ENCODE data around the gene HS6ST2. TPM values are rescaled to one million over a fixed set of nuclear protein-coding genes. Genes with fewer than 3 reads are reported as not detected.

Gene HS6ST2
- total and polyA plus RNA-seq, 7 experiments from 2014 or later = 0.15 TPM; not detected in 6

GRCh38 chrX:132809581-132809980, 148.8 kb downstream of the HS6ST2 start:
- no peak overlapping the region for H3K4me3 ChIP-seq (ENCODE audit: low read length)
- peaks cover 0 to 1% (median 0%) of the 10 kb centered on the region in 11 donors for H3K9me3 Mint-ChIP-seq

GRCh38 chrX:132807411-132808030, 150.9 kb downstream of the HS6ST2 start:
- no peak overlapping the region for H3K27ac Mint-ChIP-seq
- CTCF ChIA-PET = no interaction called here
- no peak for ATAC-seq

More at GRCh38 chrX:132809581-132809980, 148.8 kb downstream of the HS6ST2 start:
- no peak overlapping the region for H3K4me3 Mint-ChIP-seq
- no peaks in the 10 kb centered on the region for H3K4me1 ChIP-seq (ENCODE audit: control insufficient read depth in 2 of 2, insufficient read depth in 2 of 2, low read length in 2 of 2)
- no peak overlapping the region for H3K27ac Mint-ChIP-seq
- no peaks in the 10 kb centered on the region for H3K36me3 ChIP-seq (ENCODE audit: control insufficient read depth in 2 of 3, insufficient read depth in 3 of 3, low read length in 3 of 3)
- H3K27me3 Mint-ChIP-seq = peaks cover 0 to 4% (median 0%) of the 10 kb centered on the region in 5 donors
- no peaks in the 10 kb centered on the region for H3K4me1 Mint-ChIP-seq
- no peaks in the 10 kb centered on the region for H3K9me3 ChIP-seq (ENCODE audit: control insufficient read depth in 2 of 3, low read length in 3 of 3)
- intact Hi-C loops (cut with micrococcal nuclease) = no loop called here
- H3K27me3 ChIP-seq (ENCODE audit: control insufficient read depth in 2 of 2, insufficient read depth in 2 of 2, low read length in 2 of 2) = no peaks in the 10 kb centered on the region
- DNase-seq = no peak
- H3K27ac ChIP-seq (ENCODE audit: low read depth, low read length) = no peak overlapping the region
- CTCF ChIA-PET = no interaction called here
- no peaks in the 10 kb centered on the region for H3K36me3 Mint-ChIP-seq
- POLR2A ChIA-PET = no interaction called here
- no peak for ATAC-seq

DNA sequence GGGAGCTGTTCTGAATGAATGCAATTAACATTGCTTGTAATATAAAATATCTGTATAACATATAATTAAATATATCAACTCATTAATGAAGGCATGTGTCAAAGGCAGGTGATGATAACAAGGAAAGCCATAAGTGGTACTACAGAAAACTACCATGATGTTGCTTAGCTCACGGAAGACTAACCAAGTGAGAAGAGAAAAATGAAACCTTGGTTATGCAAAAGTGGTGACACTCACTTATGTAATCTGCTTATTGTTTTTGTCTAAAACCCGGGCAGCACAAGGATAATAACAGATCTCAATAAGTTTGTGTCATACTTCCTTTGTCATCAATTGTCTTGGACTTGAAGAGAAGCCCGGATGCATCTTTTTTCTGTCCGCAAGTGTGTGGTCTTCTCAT, 156.4 kb downstream of the HS6ST2 start:
- no peak overlapping the region for H3K27ac Mint-ChIP-seq
- H3K27me3 Mint-ChIP-seq = peaks cover 0 to 3% (median 0%) of the 10 kb centered on the region in 5 donors
- no peaks in the 10 kb centered on the region for H3K9me3 Mint-ChIP-seq
- H3K27ac ChIP-seq (ENCODE audit: low read depth, low read length) = no peak overlapping the region
- no peak overlapping the region for H3K4me3 Mint-ChIP-seq
- intact Hi-C loops (cut with micrococcal nuclease) = no loop called here
- DNase-seq = no peak
- no peaks in the 10 kb centered on the region for H3K4me1 ChIP-seq (ENCODE audit: control insufficient read depth in 2 of 2, insufficient read depth in 2 of 2, low read length in 2 of 2)
- H3K9me3 ChIP-seq (ENCODE audit: control insufficient read depth in 2 of 3, low read length in 3 of 3) = no peaks in the 10 kb centered on the region
- H3K36me3 ChIP-seq (ENCODE audit: control insufficient read depth in 2 of 3, insufficient read depth in 3 of 3, low read length in 3 of 3) = no peaks in the 10 kb centered on the region
- ChIA-PET POLR2A (interaction anchor here (0.6 kb wide), 1 partner anchor 88 kb away, joined by 3 read pairs; no protein-coding TSS in a partner anchor), CTCF (no interaction called here)
- no peaks in the 10 kb centered on the region for H3K36me3 Mint-ChIP-seq
- no peak for ATAC-seq
- no peaks in the 10 kb centered on the region for H3K4me1 Mint-ChIP-seq
- H3K4me3 ChIP-seq (ENCODE audit: low read length) = no peak overlapping the region
- H3K27me3 ChIP-seq (ENCODE audit: control insufficient read depth in 2 of 2, insufficient read depth in 2 of 2, low read length in 2 of 2) = no peaks in the 10 kb centered on the region

More at GRCh38 chrX:132807411-132808030, 150.9 kb downstream of the HS6ST2 start:
- POLR2A ChIA-PET = interaction anchor here (0.6 kb wide), 1 partner anchor 14 kb away, joined by 5 read pairs; no protein-coding TSS in a partner anchor
- Histone ChIP-seq H3K36me3 (ENCODE audit: control insufficient read depth in 2 of 3, insufficient read depth in 3 of 3, low read length in 3 of 3) (no peaks in the 10 kb centered on the region), H3K9me3 (ENCODE audit: control insufficient read depth in 2 of 3, low read length in 3 of 3) (no peaks in the 10 kb centered on the region), H3K27ac (ENCODE audit: low read depth, low read length) (no peak overlapping the region), H3K4me1 (ENCODE audit: control insufficient read depth in 2 of 2, insufficient read depth in 2 of 2, low read length in 2 of 2) (no peaks in the 10 kb centered on the region), H3K27me3 (ENCODE audit: control insufficient read depth in 2 of 2, insufficient read depth in 2 of 2, low read length in 2 of 2) (no peaks in the 10 kb centered on the region), H3K4me3 (ENCODE audit: low read length) (no peak overlapping the region)
- H3K27me3 Mint-ChIP-seq = no peaks in the 10 kb centered on the region
- intact Hi-C loops (cut with micrococcal nuclease) = no loop called here
- H3K36me3 Mint-ChIP-seq = no peaks in the 10 kb centered on the region
- peaks cover 0 to 1% (median 0%) of the 10 kb centered on the region in 11 donors for H3K9me3 Mint-ChIP-seq
- no peak overlapping the region for H3K4me3 Mint-ChIP-seq
- DNase-seq = no peak
- no peaks in the 10 kb centered on the region for H3K4me1 Mint-ChIP-seq

GRCh38 chrX:132795181-132795580, 163.2 kb downstream of the HS6ST2 start:
- CTCF ChIA-PET = no interaction called here

GRCh38 chrX:132791714-132792113, 166.7 kb downstream of the HS6ST2 start:
- H3K4me1 Mint-ChIP-seq = no peaks in the 10 kb centered on the region

More at GRCh38 chrX:132795181-132795580, 163.2 kb downstream of the HS6ST2 start:
- intact Hi-C loops (cut with micrococcal nuclease) = no loop called here
- Histone ChIP-seq H3K4me3 (ENCODE audit: low read length) (no peak overlapping the region), H3K27me3 (ENCODE audit: control insufficient read depth in 2 of 2, insufficient read depth in 2 of 2, low read length in 2 of 2) (no peaks in the 10 kb centered on the region), H3K4me1 (ENCODE audit: control insufficient read depth in 2 of 2, insufficient read depth in 2 of 2, low read length in 2 of 2) (no peaks in the 10 kb centered on the region), H3K36me3 (ENCODE audit: control insufficient read depth in 2 of 3, insufficient read depth in 3 of 3, low read length in 3 of 3) (no peaks in the 10 kb centered on the region), H3K9me3 (ENCODE audit: control insufficient read depth in 2 of 3, low read length in 3 of 3) (no peaks in the 10 kb centered on the region), H3K27ac (ENCODE audit: low read depth, low read length) (no peak overlapping the region)
- POLR2A ChIA-PET = no interaction called here
- Mint-ChIP-seq H3K9me3 (no peaks in the 10 kb centered on the region), H3K36me3 (no peaks in the 10 kb centered on the region), H3K27me3 (peaks cover 0 to 6% (median 0%) of the 10 kb centered on the region in 5 donors), H3K27ac (no peak overlapping the region), H3K4me3 (no peak overlapping the region), H3K4me1 (no peaks in the 10 kb centered on the region)
- ATAC-seq (no peak), DNase-seq (no peak)

DNA sequence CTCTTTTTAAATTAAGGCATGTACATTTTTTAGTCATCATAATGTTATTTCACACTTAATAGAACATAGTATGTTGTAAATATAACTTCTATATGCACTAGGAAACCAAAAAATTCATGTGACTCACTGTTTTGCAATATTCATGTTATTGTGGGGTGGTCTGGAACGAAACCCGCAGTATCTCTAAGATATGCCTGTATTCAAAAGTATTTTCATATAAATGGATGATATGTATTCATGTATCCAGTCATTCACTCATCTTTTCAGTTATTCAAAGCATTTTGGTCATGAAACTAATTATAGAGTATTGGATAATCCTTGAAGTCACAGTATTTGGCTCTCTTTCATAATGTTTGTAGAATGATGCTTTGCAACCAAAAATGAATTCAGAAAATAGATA, 168.1 kb downstream of the HS6ST2 start:
- intact Hi-C loops (cut with micrococcal nuclease) = no loop called here
- CTCF ChIA-PET = no interaction called here

More at GRCh38 chrX:132791714-132792113, 166.7 kb downstream of the HS6ST2 start:
- H3K9me3 Mint-ChIP-seq = peaks cover 0 to 2% (median 0%) of the 10 kb centered on the region in 11 donors
- H3K36me3 Mint-ChIP-seq = no peaks in the 10 kb centered on the region
- intact Hi-C loops (cut with micrococcal nuclease) = no loop called here
- no peak overlapping the region for H3K4me3 Mint-ChIP-seq
- ChIA-PET CTCF (no interaction called here), POLR2A (no interaction called here)
- Histone ChIP-seq H3K4me3 (ENCODE audit: low read length) (no peak overlapping the region), H3K4me1 (ENCODE audit: control insufficient read depth in 2 of 2, insufficient read depth in 2 of 2, low read length in 2 of 2) (no peaks in the 10 kb centered on the region), H3K9me3 (ENCODE audit: control insufficient read depth in 2 of 3, low read length in 3 of 3) (no peaks in the 10 kb centered on the region), H3K27me3 (ENCODE audit: control insufficient read depth in 2 of 2, insufficient read depth in 2 of 2, low read length in 2 of 2) (no peaks in the 10 kb centered on the region), H3K36me3 (ENCODE audit: control insufficient read depth in 2 of 3, insufficient read depth in 3 of 3, low read length in 3 of 3) (no peaks in the 10 kb centered on the region), H3K27ac (ENCODE audit: low read depth, low read length) (no peak overlapping the region)
- H3K27me3 Mint-ChIP-seq = no peaks in the 10 kb centered on the region
- no peak for ATAC-seq
- no peak for DNase-seq
- H3K27ac Mint-ChIP-seq = no peak overlapping the region

DNA sequence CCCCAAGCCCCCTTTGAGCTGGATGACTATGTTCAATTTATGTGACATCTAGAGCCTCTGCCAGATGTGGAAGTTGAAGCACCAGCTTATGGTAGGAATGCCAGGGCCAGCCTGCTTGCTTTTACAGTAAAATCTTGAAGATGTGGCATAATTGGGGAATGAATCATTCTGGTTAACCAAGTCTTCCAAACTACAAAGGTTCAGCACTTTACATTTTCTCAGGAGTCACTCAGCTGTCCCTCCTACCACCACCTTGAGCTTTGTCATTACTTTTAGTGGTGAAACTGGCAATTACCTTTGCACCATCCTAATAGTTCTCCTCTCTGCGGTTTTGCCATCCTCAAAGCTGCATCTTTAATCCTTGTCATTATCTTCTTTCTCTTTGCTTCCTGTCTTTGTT, 172.2 kb downstream of the HS6ST2 start:
- H3K27ac Mint-ChIP-seq = no peak overlapping the region
- POLR2A ChIA-PET = no interaction called here

More for the DNA sequence above, 168.1 kb downstream of the HS6ST2 start:
- Histone ChIP-seq H3K4me3 (ENCODE audit: low read length) (no peak overlapping the region), H3K4me1 (ENCODE audit: control insufficient read depth in 2 of 2, insufficient read depth in 2 of 2, low read length in 2 of 2) (no peaks in the 10 kb centered on the region), H3K36me3 (ENCODE audit: control insufficient read depth in 2 of 3, insufficient read depth in 3 of 3, low read length in 3 of 3) (no peaks in the 10 kb centered on the region), H3K9me3 (ENCODE audit: control insufficient read depth in 2 of 3, low read length in 3 of 3) (no peaks in the 10 kb centered on the region), H3K27me3 (ENCODE audit: control insufficient read depth in 2 of 2, insufficient read depth in 2 of 2, low read length in 2 of 2) (no peaks in the 10 kb centered on the region), H3K27ac (ENCODE audit: low read depth, low read length) (no peak overlapping the region)
- Mint-ChIP-seq H3K27me3 (no peaks in the 10 kb centered on the region), H3K36me3 (no peaks in the 10 kb centered on the region), H3K4me1 (no peaks in the 10 kb centered on the region), H3K4me3 (no peak overlapping the region), H3K9me3 (peaks cover 0 to 2% (median 0%) of the 10 kb centered on the region in 11 donors), H3K27ac (no peak overlapping the region)
- ATAC-seq (no peak), DNase-seq (no peak)
- POLR2A ChIA-PET = no interaction called here

More for the DNA sequence above, 172.2 kb downstream of the HS6ST2 start:
- no peaks in the 10 kb centered on the region for H3K9me3 ChIP-seq (ENCODE audit: control insufficient read depth in 2 of 3, low read length in 3 of 3)
- H3K4me1 ChIP-seq (ENCODE audit: control insufficient read depth in 2 of 2, insufficient read depth in 2 of 2, low read length in 2 of 2) = no peaks in the 10 kb centered on the region
- no peak for ATAC-seq
- H3K27me3 ChIP-seq (ENCODE audit: control insufficient read depth in 2 of 2, insufficient read depth in 2 of 2, low read length in 2 of 2) = no peaks in the 10 kb centered on the region
- no peaks in the 10 kb centered on the region for H3K4me1 Mint-ChIP-seq
- no peak for DNase-seq
- H3K36me3 ChIP-seq (ENCODE audit: control insufficient read depth in 2 of 3, insufficient read depth in 3 of 3, low read length in 3 of 3) = no peaks in the 10 kb centered on the region
- H3K9me3 Mint-ChIP-seq = peaks cover 0 to 2% (median 0%) of the 10 kb centered on the region in 11 donors
- intact Hi-C loops (cut with micrococcal nuclease) = no loop called here
- H3K27me3 Mint-ChIP-seq = no peaks in the 10 kb centered on the region
- no peak overlapping the region for H3K4me3 Mint-ChIP-seq
- no peak overlapping the region for H3K27ac ChIP-seq (ENCODE audit: low read depth, low read length)
- no peaks in the 10 kb centered on the region for H3K36me3 Mint-ChIP-seq
- CTCF ChIA-PET = no interaction called here
- no peak overlapping the region for H3K4me3 ChIP-seq (ENCODE audit: low read length)

Measured in naive thymus-derived CD4-positive, alpha-beta T cell (primary cell).